ENCODE measurements around the gene TMEM243. TPM values are rescaled to one million over a fixed set of nuclear protein-coding genes. Genes with fewer than 3 reads are reported as not detected.

TMEM243 gene
- total and polyA plus RNA-seq, 4 donors, result 58.1 to 120 (median 85.1) TPM

DNA sequence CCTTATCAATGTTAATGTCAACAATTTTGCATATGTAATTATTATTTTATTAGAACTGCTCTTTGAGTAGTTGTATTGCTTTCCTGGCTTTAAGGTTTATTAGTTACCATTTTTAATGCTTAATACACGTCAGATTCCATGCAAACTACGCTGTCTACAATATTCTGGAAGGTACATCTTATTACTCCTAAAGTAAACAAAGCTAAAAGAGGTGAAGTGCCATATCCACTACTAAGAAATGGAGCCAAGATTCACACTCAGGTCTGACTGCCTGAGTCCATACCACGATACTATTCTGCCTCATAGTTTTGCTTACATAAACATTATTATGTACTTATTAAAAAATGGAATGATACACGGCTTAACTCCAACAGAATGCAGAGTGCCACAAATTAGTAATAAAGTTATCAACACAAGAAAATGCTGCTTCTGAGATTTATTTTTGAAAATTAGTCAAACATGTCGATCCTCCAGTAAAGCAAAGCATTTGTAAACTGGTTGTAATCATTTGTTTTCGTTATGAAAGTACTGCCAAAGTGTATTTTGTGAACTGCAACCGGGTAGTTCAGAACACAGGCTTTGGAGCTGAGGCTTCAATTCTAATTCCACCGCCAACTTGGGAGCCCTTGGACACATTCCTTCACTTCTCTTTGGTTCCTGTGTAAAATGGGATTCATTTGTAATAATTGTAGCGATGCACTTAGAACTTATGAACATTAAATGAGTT is 68.4 kb downstream of the TMEM243 start:
- peak overlapping the region; percentile 89 to 100 for H3K9ac ChIP-seq (ENCODE audit: insufficient read depth in 1 of 2, low read length in 2 of 2)
- DNase-seq (peak in 2 of 3 donors; percentile 49 to 65), ATAC-seq (ENCODE audit: insufficient read depth, low FRiP score) (no peak)
- TF ChIP-seq, protein P1, sequence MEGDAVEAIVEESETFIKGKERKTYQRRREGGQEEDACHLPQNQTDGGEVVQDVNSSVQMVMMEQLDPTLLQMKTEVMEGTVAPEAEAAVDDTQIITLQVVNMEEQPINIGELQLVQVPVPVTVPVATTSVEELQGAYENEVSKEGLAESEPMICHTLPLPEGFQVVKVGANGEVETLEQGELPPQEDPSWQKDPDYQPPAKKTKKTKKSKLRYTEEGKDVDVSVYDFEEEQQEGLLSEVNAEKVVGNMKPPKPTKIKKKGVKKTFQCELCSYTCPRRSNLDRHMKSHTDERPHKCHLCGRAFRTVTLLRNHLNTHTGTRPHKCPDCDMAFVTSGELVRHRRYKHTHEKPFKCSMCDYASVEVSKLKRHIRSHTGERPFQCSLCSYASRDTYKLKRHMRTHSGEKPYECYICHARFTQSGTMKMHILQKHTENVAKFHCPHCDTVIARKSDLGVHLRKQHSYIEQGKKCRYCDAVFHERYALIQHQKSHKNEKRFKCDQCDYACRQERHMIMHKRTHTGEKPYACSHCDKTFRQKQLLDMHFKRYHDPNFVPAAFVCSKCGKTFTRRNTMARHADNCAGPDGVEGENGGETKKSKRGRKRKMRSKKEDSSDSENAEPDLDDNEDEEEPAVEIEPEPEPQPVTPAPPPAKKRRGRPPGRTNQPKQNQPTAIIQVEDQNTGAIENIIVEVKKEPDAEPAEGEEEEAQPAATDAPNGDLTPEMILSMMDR (IDR thresholded peaks at IDR 0.05; ENCODE audit: control extremely low read depth, extremely low read depth), result no peak
- H3K4me3 ChIP-seq, result no peak overlapping the region
- peak overlapping the region in 1 of 2 donors; percentile 95 for H3K27ac ChIP-seq (ENCODE audit: low read depth in 1 of 2, low read length in 1 of 2)
- H3K36me3 ChIP-seq (ENCODE audit: control insufficient read depth in 4 of 4, insufficient read depth in 4 of 4, low read length in 4 of 4), result no peaks in the 10 kb centered on the region
- peaks cover 0 to 30% (median 6%) of the 10 kb centered on the region in 5 donors for H3K4me1 ChIP-seq (ENCODE audit: control insufficient read depth in 5 of 5, insufficient read depth in 5 of 5, low read length in 5 of 5)
- 49 to 72% methylated on average over 9 of the region's 9 CpGs for WGBS, 2 donors
- H3K27me3 ChIP-seq (ENCODE audit: control insufficient read depth in 3 of 3, insufficient read depth in 3 of 3, low read length in 2 of 3), result no peaks in the 10 kb centered on the region
- H3K9me3 ChIP-seq (ENCODE audit: control insufficient read depth in 4 of 4, insufficient read depth in 3 of 4, low read length in 3 of 4), result no peaks in the 10 kb centered on the region

DNA sequence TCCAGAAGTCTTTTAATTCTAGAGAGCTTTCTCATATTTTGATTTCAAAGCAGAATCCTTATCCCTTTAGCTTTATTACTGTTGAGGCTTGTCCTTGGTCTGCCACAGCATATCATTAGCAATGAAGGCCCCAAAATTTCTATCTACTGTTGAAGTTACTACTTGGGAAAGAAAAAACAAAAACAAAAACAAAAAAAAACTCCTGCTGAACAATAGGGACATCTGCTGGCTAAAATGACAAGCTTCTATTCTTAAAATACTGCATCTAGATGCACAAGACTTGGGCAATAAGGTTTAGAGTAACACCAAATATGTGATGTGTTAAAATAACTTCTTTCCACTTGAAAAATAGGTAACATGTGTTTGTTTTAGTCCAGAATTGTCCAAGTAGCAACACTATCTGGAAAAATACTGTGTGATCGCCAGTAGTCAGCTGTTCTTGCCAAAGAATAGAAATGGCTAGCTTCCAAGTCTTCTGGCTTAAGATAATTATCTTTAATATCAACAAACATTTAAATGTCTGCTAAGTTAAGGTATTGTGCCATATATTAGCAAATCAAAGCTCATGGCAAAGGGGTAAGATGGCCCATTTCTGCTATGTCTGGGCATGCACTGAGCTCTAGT is 71.1 kb downstream of the TMEM243 start:
- H3K27ac ChIP-seq (ENCODE audit: low read depth in 1 of 2, low read length in 1 of 2), result no peak overlapping the region
- H3K36me3 ChIP-seq (ENCODE audit: control insufficient read depth in 4 of 4, insufficient read depth in 4 of 4, low read length in 4 of 4), result no peaks in the 10 kb centered on the region
- DNase-seq (peak in 2 of 3 donors; percentile 62 to 64), ATAC-seq (ENCODE audit: insufficient read depth, low FRiP score) (no peak)
- WGBS, 2 donors, result 44 to 58% methylated on average over 1 of the region's 1 CpG
- no peaks in the 10 kb centered on the region for H3K9me3 ChIP-seq (ENCODE audit: control insufficient read depth in 4 of 4, insufficient read depth in 3 of 4, low read length in 3 of 4)
- H3K27me3 ChIP-seq (ENCODE audit: control insufficient read depth in 3 of 3, insufficient read depth in 3 of 3, low read length in 2 of 3), result no peaks in the 10 kb centered on the region
- no peak overlapping the region for H3K4me3 ChIP-seq
- TF ChIP-seq, protein P1 (IDR thresholded peaks at IDR 0.05; ENCODE audit: control extremely low read depth, extremely low read depth), result peak; percentile 28
- H3K4me1 ChIP-seq (ENCODE audit: control insufficient read depth in 5 of 5, insufficient read depth in 5 of 5, low read length in 5 of 5), result peaks cover 0 to 7% (median 0%) of the 10 kb centered on the region in 5 donors
- H3K9ac ChIP-seq (ENCODE audit: insufficient read depth in 1 of 2, low read length in 2 of 2), result no peak overlapping the region

DNA sequence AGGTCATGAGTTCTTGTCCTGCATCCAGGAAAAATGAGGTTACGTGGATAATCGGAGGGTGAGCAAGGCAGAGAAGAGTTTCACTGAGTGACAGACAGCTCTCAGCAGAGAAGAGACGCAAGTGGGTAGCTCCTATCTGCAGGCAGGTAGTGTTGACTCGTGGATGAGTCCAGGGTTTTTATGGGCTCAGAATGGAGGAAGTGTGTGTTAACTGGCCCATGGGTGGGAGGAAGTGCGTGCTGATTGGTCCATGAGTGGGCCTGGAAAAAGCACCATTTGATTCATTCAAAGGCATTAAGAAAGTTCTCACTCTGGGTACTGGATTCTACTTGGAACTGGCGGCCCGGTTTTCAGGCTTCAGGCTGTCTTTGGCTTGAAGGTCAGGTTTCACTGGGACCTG is 72.0 kb downstream of the TMEM243 start:
- H3K4me1 ChIP-seq (ENCODE audit: control insufficient read depth in 5 of 5, insufficient read depth in 5 of 5, low read length in 5 of 5), result peaks cover 0 to 7% (median 0%) of the 10 kb centered on the region in 5 donors
- no peaks in the 10 kb centered on the region for H3K9me3 ChIP-seq (ENCODE audit: control insufficient read depth in 4 of 4, insufficient read depth in 3 of 4, low read length in 3 of 4)
- 95% methylated on average over 7 of the region's 7 CpGs for WGBS, 2 donors
- no peaks in the 10 kb centered on the region for H3K36me3 ChIP-seq (ENCODE audit: control insufficient read depth in 4 of 4, insufficient read depth in 4 of 4, low read length in 4 of 4)
- DNase-seq, result no peak
- no peak overlapping the region for H3K27ac ChIP-seq (ENCODE audit: low read depth in 1 of 2, low read length in 1 of 2)
- no peak overlapping the region for H3K9ac ChIP-seq (ENCODE audit: insufficient read depth in 1 of 2, low read length in 2 of 2)
- no peak for ATAC-seq (ENCODE audit: insufficient read depth, low FRiP score)
- no peak overlapping the region for H3K4me3 ChIP-seq
- TF ChIP-seq, protein P1 (IDR thresholded peaks at IDR 0.05; ENCODE audit: control extremely low read depth, extremely low read depth), result no peak
- no peaks in the 10 kb centered on the region for H3K27me3 ChIP-seq (ENCODE audit: control insufficient read depth in 3 of 3, insufficient read depth in 3 of 3, low read length in 2 of 3)
